ENCODE results near the gene OR10V1. TPM values are rescaled to one million over a fixed set of nuclear protein-coding genes. Genes with fewer than 3 reads are reported as not detected.

The OR10V1 gene
- total and polyA plus RNA-seq, 2 experiments from 2014 or later: not detected

DNA sequence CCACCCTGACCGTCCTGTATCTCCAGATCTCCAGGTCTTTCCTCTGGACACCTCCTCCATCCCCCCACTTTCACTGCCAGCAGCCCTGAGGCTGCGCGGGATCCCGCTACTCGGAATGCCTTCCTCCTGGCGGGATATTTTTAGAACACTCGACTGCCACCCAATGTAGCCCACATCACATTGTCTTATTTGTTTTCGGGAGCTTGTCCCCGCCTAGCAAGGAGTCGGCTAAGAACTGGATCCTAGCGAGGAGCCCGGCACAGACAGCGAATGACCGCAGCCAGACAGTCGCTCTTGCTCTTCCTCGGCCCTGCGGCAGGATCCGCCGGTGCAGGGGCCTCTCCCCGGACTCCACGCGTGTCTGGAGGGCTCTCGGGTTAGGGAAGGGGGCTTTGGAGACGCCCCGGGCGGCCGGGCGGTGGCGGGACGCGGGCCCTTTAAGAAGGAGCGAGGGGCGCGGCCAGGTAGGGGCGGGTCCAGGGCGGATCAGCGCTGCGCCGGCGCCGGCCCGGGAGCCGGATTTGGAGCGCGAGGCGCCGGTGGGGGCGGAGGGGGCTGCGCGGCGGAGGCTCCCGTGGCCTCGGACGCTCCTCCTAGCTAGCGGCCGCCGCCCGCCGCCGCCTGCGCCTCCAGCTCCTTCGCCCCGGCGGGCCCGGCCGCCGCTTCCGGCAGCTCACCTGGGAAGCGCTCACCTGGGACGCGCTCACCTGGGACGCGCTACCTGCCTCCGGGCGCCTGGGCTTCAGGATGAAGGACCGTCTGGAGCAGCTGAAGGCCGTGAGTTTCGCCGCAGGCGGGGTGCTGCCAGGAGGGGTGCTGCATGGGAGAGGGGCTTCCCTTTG, 41.4 kb upstream of the OR10V1 start, which contains the start of gene STX3:
STX3 (plus strand) TSS at position 518 of the 842 bp plus-strand sequence; CDS start at position 748, 230 bp downstream.
- Histone ChIP-seq H3K9me2 (ENCODE audit: insufficient read depth) (no peaks in the 10 kb centered on the region), H3F3A (replicated peaks; ENCODE audit: low read depth) (peaks cover 10% of the 10 kb centered on the region; the same call in 1 of the 2 replicates), H3K79me2 (replicated peaks; ENCODE audit: insufficient read depth) (peaks cover 45% of the 10 kb centered on the region), H2AFZ (peak within 1 kb of the TSS; percentile 99), H3K4me2 (peak within 1 kb of the TSS; percentile 95), H3K4me3 (peak within 1 kb of the TSS; percentile 99), H4K20me1 (replicated peaks; ENCODE audit: insufficient read depth) (peaks cover 18% of the 10 kb centered on the region), H3K27me3 (ENCODE audit: insufficient read depth) (no peaks in the 10 kb centered on the region), H3K36me3 (ENCODE audit: insufficient read depth) (no peaks in the 10 kb centered on the region), H3K4me1 (ENCODE audit: insufficient read depth) (peaks cover 16% of the 10 kb centered on the region), H3K27ac (ENCODE audit: low read depth) (peak within 1 kb of the TSS; percentile 59)
- peak; percentile 85 for DNase-seq (ENCODE audit: low spot score)
- Mint-ChIP-seq H3K4me1 (peaks cover 27% of the 10 kb centered on the region), H3K27me3 (ENCODE audit: insufficient read depth, low read depth, poor library complexity) (peaks cover 17% of the 10 kb centered on the region), H3K27ac (peak within 1 kb of the TSS; percentile 93), H3K36me3 (ENCODE audit: low read depth) (peaks cover 4% of the 10 kb centered on the region; the same call in 2 of the 3 replicates), H3K4me3 (peak within 1 kb of the TSS; percentile 92), H3K9me3 (no peaks in the 10 kb centered on the region)
- TF ChIP-seq EZH2phosphoT487 (IDR thresholded peaks at IDR 0.05; ENCODE audit: unreplicated experiment) (no peak), ZNF114 (CRISPR knock-in tag; IDR thresholded peaks at IDR 0.05) (no peak), CTCF (conservative IDR thresholded peaks at IDR 0.05; ENCODE audit: low read depth in 2 of 2) (no peak), ZNF331 (CRISPR knock-in tag; IDR thresholded peaks at IDR 0.05; ENCODE audit: low read depth) (no peak), EZH2 (IDR thresholded peaks at IDR 0.05; ENCODE audit: low read depth, unreplicated experiment) (no peak), JUNB (IDR thresholded peaks at IDR 0.05; ENCODE audit: unreplicated experiment) (no peak)
- TF ChIP-seq, protein P1, sequence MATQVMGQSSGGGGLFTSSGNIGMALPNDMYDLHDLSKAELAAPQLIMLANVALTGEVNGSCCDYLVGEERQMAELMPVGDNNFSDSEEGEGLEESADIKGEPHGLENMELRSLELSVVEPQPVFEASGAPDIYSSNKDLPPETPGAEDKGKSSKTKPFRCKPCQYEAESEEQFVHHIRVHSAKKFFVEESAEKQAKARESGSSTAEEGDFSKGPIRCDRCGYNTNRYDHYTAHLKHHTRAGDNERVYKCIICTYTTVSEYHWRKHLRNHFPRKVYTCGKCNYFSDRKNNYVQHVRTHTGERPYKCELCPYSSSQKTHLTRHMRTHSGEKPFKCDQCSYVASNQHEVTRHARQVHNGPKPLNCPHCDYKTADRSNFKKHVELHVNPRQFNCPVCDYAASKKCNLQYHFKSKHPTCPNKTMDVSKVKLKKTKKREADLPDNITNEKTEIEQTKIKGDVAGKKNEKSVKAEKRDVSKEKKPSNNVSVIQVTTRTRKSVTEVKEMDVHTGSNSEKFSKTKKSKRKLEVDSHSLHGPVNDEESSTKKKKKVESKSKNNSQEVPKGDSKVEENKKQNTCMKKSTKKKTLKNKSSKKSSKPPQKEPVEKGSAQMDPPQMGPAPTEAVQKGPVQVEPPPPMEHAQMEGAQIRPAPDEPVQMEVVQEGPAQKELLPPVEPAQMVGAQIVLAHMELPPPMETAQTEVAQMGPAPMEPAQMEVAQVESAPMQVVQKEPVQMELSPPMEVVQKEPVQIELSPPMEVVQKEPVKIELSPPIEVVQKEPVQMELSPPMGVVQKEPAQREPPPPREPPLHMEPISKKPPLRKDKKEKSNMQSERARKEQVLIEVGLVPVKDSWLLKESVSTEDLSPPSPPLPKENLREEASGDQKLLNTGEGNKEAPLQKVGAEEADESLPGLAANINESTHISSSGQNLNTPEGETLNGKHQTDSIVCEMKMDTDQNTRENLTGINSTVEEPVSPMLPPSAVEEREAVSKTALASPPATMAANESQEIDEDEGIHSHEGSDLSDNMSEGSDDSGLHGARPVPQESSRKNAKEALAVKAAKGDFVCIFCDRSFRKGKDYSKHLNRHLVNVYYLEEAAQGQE (IDR thresholded peaks at IDR 0.05; ENCODE audit: unreplicated experiment): no peak
- peak; percentile 81 for ATAC-seq

- Histone ChIP-seq H3K27me3 (ENCODE audit: insufficient read depth) (no peaks in the 10 kb centered on the region), H3K27ac (ENCODE audit: low read depth) (no peak overlapping the region; the same call in 1 of the 2 replicates), H3K9me2 (ENCODE audit: insufficient read depth) (no peaks in the 10 kb centered on the region), H4K20me1 (replicated peaks; ENCODE audit: insufficient read depth) (peaks cover 13% of the 10 kb centered on the region), H3K4me3 (peak overlapping the region; percentile 99), H3K4me2 (peak overlapping the region; percentile 95), H3K36me3 (ENCODE audit: insufficient read depth) (no peaks in the 10 kb centered on the region), H2AFZ (peak overlapping the region; percentile 99), H3K79me2 (replicated peaks; ENCODE audit: insufficient read depth) (peaks cover 39% of the 10 kb centered on the region), H3K4me1 (ENCODE audit: insufficient read depth) (peaks cover 16% of the 10 kb centered on the region), H3F3A (replicated peaks; ENCODE audit: low read depth) (peaks cover 10% of the 10 kb centered on the region; the same call in 1 of the 2 replicates)
- DNase-seq (ENCODE audit: low spot score): peak; percentile 17
- TF ChIP-seq, protein P2, sequence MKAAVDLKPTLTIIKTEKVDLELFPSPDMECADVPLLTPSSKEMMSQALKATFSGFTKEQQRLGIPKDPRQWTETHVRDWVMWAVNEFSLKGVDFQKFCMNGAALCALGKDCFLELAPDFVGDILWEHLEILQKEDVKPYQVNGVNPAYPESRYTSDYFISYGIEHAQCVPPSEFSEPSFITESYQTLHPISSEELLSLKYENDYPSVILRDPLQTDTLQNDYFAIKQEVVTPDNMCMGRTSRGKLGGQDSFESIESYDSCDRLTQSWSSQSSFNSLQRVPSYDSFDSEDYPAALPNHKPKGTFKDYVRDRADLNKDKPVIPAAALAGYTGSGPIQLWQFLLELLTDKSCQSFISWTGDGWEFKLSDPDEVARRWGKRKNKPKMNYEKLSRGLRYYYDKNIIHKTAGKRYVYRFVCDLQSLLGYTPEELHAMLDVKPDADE (IDR thresholded peaks at IDR 0.05): no peak
- TF ChIP-seq STAT1 (IDR thresholded peaks at IDR 0.05; ENCODE audit: unreplicated experiment) (no peak), ZNF331 (CRISPR knock-in tag; IDR thresholded peaks at IDR 0.05; ENCODE audit: low read depth) (no peak)
- Mint-ChIP-seq H3K4me1 (peaks cover 23% of the 10 kb centered on the region), H3K27me3 (ENCODE audit: insufficient read depth, low read depth, poor library complexity) (peaks cover 14% of the 10 kb centered on the region), H3K9me3 (no peaks in the 10 kb centered on the region), H3K4me3 (peak overlapping the region; percentile 91), H3K27ac (no peak overlapping the region), H3K36me3 (ENCODE audit: low read depth) (peaks cover 4% of the 10 kb centered on the region; the same call in 2 of the 3 replicates)
- ATAC-seq: peak; percentile 5
Measured at GRCh38 chr11:59754494-59754858, 40.8 kb upstream of the OR10V1 start.
